ENCODE data around the gene FBXO40.

FBXO40 gene

DNA sequence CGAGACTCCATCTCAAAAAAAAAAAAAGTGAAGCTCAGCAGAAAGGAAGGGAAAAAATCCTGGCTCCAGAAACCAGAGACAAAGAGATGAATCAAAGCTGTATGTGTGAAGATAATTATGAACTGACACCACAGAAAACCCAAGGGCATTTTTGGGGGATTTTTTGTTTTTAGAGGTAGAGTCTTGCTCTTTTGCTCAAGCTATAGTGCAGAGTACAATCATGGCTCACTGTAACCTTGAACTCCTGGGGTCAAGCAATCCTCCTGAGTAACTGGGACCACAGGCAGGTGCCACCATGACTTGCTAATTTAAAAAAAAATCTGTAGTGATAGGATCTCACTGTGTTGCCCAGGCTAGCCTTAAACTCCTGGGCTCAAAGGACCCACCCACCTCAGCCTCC lies 44.7 kb downstream of the FBXO40 start:
- no peak for ATAC-seq
- no peak for TF ChIP-seq ZFP3 (CRISPR knock-in tag; IDR thresholded peaks at IDR 0.05)
- TF ChIP-seq ZNF565 (CRISPR knock-in tag; conservative IDR thresholded peaks at IDR 0.05; ENCODE audit: low read depth): no peak
- TF ChIP-seq PPARA (CRISPR knock-in tag; IDR thresholded peaks at IDR 0.05; ENCODE audit: borderline replicate concordance): no peak
- TF ChIP-seq GLIS3 (CRISPR knock-in tag; IDR thresholded peaks at IDR 0.05): no peak
- no peak for TF ChIP-seq ISL1 (CRISPR knock-in tag; IDR thresholded peaks at IDR 0.05)
- TF ChIP-seq, protein P1, sequence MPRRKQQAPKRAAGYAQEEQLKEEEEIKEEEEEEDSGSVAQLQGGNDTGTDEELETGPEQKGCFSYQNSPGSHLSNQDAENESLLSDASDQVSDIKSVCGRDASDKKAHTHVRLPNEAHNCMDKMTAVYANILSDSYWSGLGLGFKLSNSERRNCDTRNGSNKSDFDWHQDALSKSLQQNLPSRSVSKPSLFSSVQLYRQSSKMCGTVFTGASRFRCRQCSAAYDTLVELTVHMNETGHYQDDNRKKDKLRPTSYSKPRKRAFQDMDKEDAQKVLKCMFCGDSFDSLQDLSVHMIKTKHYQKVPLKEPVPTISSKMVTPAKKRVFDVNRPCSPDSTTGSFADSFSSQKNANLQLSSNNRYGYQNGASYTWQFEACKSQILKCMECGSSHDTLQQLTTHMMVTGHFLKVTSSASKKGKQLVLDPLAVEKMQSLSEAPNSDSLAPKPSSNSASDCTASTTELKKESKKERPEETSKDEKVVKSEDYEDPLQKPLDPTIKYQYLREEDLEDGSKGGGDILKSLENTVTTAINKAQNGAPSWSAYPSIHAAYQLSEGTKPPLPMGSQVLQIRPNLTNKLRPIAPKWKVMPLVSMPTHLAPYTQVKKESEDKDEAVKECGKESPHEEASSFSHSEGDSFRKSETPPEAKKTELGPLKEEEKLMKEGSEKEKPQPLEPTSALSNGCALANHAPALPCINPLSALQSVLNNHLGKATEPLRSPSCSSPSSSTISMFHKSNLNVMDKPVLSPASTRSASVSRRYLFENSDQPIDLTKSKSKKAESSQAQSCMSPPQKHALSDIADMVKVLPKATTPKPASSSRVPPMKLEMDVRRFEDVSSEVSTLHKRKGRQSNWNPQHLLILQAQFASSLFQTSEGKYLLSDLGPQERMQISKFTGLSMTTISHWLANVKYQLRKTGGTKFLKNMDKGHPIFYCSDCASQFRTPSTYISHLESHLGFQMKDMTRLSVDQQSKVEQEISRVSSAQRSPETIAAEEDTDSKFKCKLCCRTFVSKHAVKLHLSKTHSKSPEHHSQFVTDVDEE (CRISPR knock-in tag; IDR thresholded peaks at IDR 0.05): no peak
- TF ChIP-seq BACH2 (CRISPR knock-in tag; IDR thresholded peaks at IDR 0.05; ENCODE audit: borderline replicate concordance): no peak
- TF ChIP-seq ZC3H10 (CRISPR knock-in tag; IDR thresholded peaks at IDR 0.05): no peak
- no peak for TF ChIP-seq SNAI2 (CRISPR knock-in tag; IDR thresholded peaks at IDR 0.05)
- no peak for TF ChIP-seq RARB (CRISPR knock-in tag; IDR thresholded peaks at IDR 0.05)
- TF ChIP-seq ESRRG (CRISPR knock-in tag; IDR thresholded peaks at IDR 0.05): no peak
- no peak for TF ChIP-seq ZFP30 (CRISPR knock-in tag; IDR thresholded peaks at IDR 0.05)
- TF ChIP-seq, protein P2, sequence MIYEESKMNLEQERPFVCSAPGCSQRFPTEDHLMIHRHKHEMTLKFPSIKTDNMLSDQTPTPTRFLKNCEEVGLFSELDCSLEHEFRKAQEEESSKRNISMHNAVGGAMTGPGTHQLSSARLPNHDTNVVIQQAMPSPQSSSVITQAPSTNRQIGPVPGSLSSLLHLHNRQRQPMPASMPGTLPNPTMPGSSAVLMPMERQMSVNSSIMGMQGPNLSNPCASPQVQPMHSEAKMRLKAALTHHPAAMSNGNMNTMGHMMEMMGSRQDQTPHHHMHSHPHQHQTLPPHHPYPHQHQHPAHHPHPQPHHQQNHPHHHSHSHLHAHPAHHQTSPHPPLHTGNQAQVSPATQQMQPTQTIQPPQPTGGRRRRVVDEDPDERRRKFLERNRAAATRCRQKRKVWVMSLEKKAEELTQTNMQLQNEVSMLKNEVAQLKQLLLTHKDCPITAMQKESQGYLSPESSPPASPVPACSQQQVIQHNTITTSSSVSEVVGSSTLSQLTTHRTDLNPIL (CRISPR knock-in tag; IDR thresholded peaks at IDR 0.05; ENCODE audit: low read depth): no peak
- TF ChIP-seq ARNTL (CRISPR knock-in tag; IDR thresholded peaks at IDR 0.05; ENCODE audit: borderline replicate concordance, low read depth): no peak
- no peak for TF ChIP-seq TCF4 (CRISPR knock-in tag; IDR thresholded peaks at IDR 0.05; ENCODE audit: borderline replicate concordance)
- TF ChIP-seq TOX (CRISPR knock-in tag; IDR thresholded peaks at IDR 0.05; ENCODE audit: borderline replicate concordance): no peak
- TF ChIP-seq, protein P3, sequence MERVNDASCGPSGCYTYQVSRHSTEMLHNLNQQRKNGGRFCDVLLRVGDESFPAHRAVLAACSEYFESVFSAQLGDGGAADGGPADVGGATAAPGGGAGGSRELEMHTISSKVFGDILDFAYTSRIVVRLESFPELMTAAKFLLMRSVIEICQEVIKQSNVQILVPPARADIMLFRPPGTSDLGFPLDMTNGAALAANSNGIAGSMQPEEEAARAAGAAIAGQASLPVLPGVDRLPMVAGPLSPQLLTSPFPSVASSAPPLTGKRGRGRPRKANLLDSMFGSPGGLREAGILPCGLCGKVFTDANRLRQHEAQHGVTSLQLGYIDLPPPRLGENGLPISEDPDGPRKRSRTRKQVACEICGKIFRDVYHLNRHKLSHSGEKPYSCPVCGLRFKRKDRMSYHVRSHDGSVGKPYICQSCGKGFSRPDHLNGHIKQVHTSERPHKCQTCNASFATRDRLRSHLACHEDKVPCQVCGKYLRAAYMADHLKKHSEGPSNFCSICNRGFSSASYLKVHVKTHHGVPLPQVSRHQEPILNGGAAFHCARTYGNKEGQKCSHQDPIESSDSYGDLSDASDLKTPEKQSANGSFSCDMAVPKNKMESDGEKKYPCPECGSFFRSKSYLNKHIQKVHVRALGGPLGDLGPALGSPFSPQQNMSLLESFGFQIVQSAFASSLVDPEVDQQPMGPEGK (CRISPR knock-in tag; IDR thresholded peaks at IDR 0.05; ENCODE audit: borderline replicate concordance): no peak
- TF ChIP-seq CSDC2 (CRISPR knock-in tag; IDR thresholded peaks at IDR 0.05): no peak
- no peak for TF ChIP-seq ZNF8 (CRISPR knock-in tag; IDR thresholded peaks at IDR 0.05)

DNA sequence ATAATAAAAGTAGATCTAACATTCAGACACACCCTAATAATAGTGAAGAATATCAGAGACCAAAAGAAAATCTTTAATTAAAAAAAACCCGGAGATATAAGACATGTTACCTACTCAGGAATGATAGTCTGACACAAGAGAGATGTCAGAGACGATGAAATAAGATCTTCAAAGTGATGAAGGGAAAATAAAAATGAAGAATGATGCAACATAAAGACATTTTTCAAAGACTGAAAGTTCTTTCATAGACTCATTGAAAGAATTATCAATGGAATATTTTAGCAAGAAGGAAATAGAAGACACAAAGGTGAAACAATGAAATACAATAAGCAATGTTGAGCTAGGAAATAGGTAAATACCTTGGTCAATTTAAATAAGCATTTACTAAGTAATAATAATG lies 47.9 kb downstream of the FBXO40 start:
- ATAC-seq: no peak
- TF ChIP-seq ZNF8 (CRISPR knock-in tag; IDR thresholded peaks at IDR 0.05) (no peak), ARNTL (CRISPR knock-in tag; IDR thresholded peaks at IDR 0.05; ENCODE audit: borderline replicate concordance, low read depth) (no peak), ESRRG (CRISPR knock-in tag; IDR thresholded peaks at IDR 0.05) (no peak), ISL1 (CRISPR knock-in tag; IDR thresholded peaks at IDR 0.05) (no peak), SNAI2 (CRISPR knock-in tag; IDR thresholded peaks at IDR 0.05) (no peak), ZNF70 (CRISPR knock-in tag; IDR thresholded peaks at IDR 0.05) (no peak), TOX (CRISPR knock-in tag; IDR thresholded peaks at IDR 0.05; ENCODE audit: borderline replicate concordance) (no peak), GLIS3 (CRISPR knock-in tag; IDR thresholded peaks at IDR 0.05) (no peak), ZNF565 (CRISPR knock-in tag; conservative IDR thresholded peaks at IDR 0.05; ENCODE audit: low read depth) (no peak)
- TF ChIP-seq, protein P4, sequence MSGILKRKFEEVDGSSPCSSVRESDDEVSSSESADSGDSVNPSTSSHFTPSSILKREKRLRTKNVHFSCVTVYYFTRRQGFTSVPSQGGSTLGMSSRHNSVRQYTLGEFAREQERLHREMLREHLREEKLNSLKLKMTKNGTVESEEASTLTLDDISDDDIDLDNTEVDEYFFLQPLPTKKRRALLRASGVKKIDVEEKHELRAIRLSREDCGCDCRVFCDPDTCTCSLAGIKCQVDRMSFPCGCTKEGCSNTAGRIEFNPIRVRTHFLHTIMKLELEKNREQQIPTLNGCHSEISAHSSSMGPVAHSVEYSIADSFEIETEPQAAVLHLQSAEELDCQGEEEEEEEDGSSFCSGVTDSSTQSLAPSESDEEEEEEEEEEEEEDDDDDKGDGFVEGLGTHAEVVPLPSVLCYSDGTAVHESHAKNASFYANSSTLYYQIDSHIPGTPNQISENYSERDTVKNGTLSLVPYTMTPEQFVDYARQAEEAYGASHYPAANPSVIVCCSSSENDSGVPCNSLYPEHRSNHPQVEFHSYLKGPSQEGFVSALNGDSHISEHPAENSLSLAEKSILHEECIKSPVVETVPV (CRISPR knock-in tag; IDR thresholded peaks at IDR 0.05): no peak

DNA sequence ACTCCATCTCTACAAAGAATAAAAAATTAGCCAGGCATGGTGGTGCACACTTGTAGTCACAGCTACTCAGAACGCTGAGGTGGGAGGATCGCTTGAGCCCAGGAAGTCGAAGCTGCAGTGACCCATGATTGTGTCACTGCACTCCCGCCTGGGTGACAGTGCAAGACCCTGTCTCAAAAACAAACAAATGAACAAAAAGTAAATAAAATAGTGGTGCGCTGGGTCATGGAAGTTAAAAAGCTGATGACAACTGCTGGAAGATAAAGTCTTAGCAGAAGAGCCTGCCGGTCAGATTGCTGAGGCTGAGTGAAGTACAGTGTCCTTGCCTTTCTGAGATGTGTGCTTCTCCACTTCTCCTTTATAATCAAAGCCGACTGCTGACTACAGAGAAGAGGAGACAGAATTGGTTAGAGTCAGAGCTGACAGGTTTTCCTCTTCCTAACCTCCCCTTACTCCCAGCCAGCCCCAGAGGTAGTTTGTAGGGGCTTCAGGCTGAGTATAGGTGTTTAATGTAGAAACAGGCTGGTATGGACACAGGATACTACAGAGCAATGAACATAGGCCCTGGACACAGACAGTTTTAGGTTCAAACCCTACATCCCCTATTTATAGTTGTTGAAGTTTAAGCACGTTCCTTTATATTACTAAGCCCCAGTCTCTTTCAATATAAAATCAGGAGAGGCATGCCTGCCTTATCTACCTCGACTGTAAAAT lies 49.6 kb downstream of the FBXO40 start:
- no peak for ATAC-seq
- TF ChIP-seq, protein P5, sequence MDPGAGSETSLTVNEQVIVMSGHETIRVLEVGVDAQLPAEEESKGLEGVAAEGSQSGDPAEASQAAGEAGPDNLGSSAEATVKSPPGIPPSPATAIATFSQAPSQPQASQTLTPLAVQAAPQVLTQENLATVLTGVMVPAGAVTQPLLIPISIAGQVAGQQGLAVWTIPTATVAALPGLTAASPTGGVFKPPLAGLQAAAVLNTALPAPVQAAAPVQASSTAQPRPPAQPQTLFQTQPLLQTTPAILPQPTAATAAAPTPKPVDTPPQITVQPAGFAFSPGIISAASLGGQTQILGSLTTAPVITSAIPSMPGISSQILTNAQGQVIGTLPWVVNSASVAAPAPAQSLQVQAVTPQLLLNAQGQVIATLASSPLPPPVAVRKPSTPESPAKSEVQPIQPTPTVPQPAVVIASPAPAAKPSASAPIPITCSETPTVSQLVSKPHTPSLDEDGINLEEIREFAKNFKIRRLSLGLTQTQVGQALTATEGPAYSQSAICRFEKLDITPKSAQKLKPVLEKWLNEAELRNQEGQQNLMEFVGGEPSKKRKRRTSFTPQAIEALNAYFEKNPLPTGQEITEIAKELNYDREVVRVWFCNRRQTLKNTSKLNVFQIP (CRISPR knock-in tag; IDR thresholded peaks at IDR 0.05; ENCODE audit: borderline replicate concordance, low read depth): no peak
- TF ChIP-seq RARB (CRISPR knock-in tag; IDR thresholded peaks at IDR 0.05) (no peak), ZNF8 (CRISPR knock-in tag; IDR thresholded peaks at IDR 0.05) (no peak), PPARA (CRISPR knock-in tag; IDR thresholded peaks at IDR 0.05; ENCODE audit: borderline replicate concordance) (no peak), CSDC2 (CRISPR knock-in tag; IDR thresholded peaks at IDR 0.05) (no peak), ISL1 (CRISPR knock-in tag; IDR thresholded peaks at IDR 0.05) (no peak), ARNTL (CRISPR knock-in tag; IDR thresholded peaks at IDR 0.05; ENCODE audit: borderline replicate concordance, low read depth) (no peak), ZFP30 (CRISPR knock-in tag; IDR thresholded peaks at IDR 0.05) (no peak), OSR1 (CRISPR knock-in tag; IDR thresholded peaks at IDR 0.05) (no peak), ZC3H10 (CRISPR knock-in tag; IDR thresholded peaks at IDR 0.05) (no peak), ESRRG (CRISPR knock-in tag; IDR thresholded peaks at IDR 0.05) (no peak), TCF4 (CRISPR knock-in tag; IDR thresholded peaks at IDR 0.05; ENCODE audit: borderline replicate concordance) (no peak), GLIS3 (CRISPR knock-in tag; IDR thresholded peaks at IDR 0.05) (no peak), SNAI2 (CRISPR knock-in tag; IDR thresholded peaks at IDR 0.05) (no peak), ZFP3 (CRISPR knock-in tag; IDR thresholded peaks at IDR 0.05) (no peak)
- TF ChIP-seq, protein P2 (CRISPR knock-in tag; IDR thresholded peaks at IDR 0.05; ENCODE audit: low read depth): no peak
- TF ChIP-seq, protein P3 (CRISPR knock-in tag; IDR thresholded peaks at IDR 0.05; ENCODE audit: borderline replicate concordance): no peak

All from SK-N-SH treated with all-trans-retinoic acid at 6 μM for 48 hours (cell line).